Measurements from ENCODE around the gene KRT12. TPM values are rescaled to one million over a fixed set of nuclear protein-coding genes. Genes with fewer than 3 reads are reported as not detected.

The KRT12 gene
- total and polyA plus RNA-seq, 9 of the 15 experiments (the other 6 are each of a cell fraction or from before 2014, with no cell fraction given), result 0.18 to 7.0 (median 2.2) TPM

- TF ChIP-seq RB1 (IDR thresholded peaks at IDR 0.05; ENCODE audit: low read depth) (no peak), TAL1 (IDR thresholded peaks at IDR 0.05) (peak; percentile 52; the same call in 1 of the 2 replicates), CBFA2T3 (IDR thresholded peaks at IDR 0.05) (peak; percentile 81), POLR2AphosphoS5 (IDR thresholded peaks at IDR 0.05; ENCODE audit: control insufficient read depth, insufficient read depth, low read depth, low read length) (peak; percentile 43; the same call in 1 of the 2 replicates), MBD2 (IDR thresholded peaks at IDR 0.05; ENCODE audit: borderline replicate concordance, low read depth) (no peak), E2F1 (CRISPR knock-in tag; IDR thresholded peaks at IDR 0.05) (no peak), SRSF1 (IDR thresholded peaks at IDR 0.05; ENCODE audit: low read depth, low read length) (no peak), CBFA2T2 (conservative IDR thresholded peaks at IDR 0.05) (peak; percentile 71), CBFB (CRISPR knock-in tag; IDR thresholded peaks at IDR 0.05) (no peak), HDAC3 (IDR thresholded peaks at IDR 0.05; ENCODE audit: borderline replicate concordance, partially characterized antibody) (no peak), CHAMP1 (IDR thresholded peaks at IDR 0.05) (no peak), ZNF174 (CRISPR knock-in tag; IDR thresholded peaks at IDR 0.05) (no peak), EP300 (IDR thresholded peaks at IDR 0.05; ENCODE audit: low read length) (no peak), BRCA1 (IDR thresholded peaks at IDR 0.05) (no peak), BRCA1 (CRISPR knock-in tag; IDR thresholded peaks at IDR 0.05) (no peak), ZBTB1 (CRISPR knock-in tag; IDR thresholded peaks at IDR 0.05; ENCODE audit: borderline replicate concordance, low read depth) (no peak), TEAD4 (IDR thresholded peaks at IDR 0.05; ENCODE audit: low read length) (peak; percentile 74), TEAD4 (CRISPR knock-in tag; IDR thresholded peaks at IDR 0.05; ENCODE audit: borderline replicate concordance) (no peak), NFIC (IDR thresholded peaks at IDR 0.05) (peak; percentile 19; the same call in 1 of the 2 replicates)
- TF ChIP-seq, protein P1, sequence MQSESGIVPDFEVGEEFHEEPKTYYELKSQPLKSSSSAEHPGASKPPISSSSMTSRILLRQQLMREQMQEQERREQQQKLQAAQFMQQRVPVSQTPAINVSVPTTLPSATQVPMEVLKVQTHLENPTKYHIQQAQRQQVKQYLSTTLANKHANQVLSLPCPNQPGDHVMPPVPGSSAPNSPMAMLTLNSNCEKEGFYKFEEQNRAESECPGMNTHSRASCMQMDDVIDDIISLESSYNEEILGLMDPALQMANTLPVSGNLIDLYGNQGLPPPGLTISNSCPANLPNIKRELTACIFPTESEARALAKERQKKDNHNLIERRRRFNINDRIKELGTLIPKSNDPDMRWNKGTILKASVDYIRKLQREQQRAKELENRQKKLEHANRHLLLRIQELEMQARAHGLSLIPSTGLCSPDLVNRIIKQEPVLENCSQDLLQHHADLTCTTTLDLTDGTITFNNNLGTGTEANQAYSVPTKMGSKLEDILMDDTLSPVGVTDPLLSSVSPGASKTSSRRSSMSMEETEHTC (IDR thresholded peaks at IDR 0.05), result no peak
Observed at GRCh38 chr17:40871316-40871715, 4.3 kb upstream of the KRT12 start (continued).
